ENCODE measurements around the gene DGKG.

DNA sequence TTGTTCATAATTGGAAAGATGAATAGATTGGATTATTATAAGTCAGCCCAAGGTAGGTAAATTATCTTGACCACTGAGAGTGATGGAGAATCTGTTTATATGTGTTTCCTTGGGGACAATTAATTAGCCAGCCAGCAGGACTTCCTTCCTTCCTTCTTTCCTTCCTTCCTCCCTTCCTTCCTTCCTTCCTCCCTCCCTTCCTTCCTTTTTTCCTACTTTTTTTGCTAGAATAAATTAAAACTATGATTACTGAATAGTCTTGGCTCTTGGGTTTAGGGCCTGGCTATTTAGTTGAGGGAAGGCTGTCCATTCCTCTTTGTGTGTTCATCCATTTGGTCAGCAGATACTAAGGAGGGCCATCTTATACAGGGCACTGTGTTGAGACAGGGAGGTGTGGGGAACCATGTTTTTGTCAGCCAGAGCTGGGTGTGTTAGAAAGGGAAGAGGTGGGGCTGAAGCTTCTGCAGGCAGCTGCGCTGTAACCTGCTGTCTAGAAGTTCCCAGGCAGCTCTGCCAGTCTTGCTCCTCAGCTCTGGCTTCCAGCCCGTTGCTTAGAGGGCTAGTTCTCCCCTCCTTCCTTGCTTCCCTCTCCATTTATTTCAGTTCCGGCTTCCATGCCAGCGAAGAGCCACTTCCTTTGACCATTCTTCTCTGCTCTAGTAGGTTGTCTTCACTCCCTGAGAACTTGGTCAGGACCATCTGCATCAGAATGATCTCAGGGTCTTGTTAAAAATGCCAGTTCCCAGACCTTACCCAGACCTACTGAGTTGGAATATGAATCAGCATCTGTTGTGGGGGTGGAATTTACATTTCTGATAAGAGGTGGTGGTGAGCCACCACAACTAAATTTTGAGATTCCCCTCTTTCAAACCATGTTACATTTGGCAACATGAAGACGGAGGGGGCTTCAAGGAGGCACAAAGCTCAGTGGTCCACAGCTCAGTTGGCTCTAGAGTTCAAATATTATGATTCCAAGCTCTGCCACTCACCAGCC, 113.9 kb downstream of the DGKG start:
- TF ChIP-seq MXI1 (IDR thresholded peaks at IDR 0.05; ENCODE audit: low read depth, low read length) = no peak
- TF ChIP-seq, protein P1, sequence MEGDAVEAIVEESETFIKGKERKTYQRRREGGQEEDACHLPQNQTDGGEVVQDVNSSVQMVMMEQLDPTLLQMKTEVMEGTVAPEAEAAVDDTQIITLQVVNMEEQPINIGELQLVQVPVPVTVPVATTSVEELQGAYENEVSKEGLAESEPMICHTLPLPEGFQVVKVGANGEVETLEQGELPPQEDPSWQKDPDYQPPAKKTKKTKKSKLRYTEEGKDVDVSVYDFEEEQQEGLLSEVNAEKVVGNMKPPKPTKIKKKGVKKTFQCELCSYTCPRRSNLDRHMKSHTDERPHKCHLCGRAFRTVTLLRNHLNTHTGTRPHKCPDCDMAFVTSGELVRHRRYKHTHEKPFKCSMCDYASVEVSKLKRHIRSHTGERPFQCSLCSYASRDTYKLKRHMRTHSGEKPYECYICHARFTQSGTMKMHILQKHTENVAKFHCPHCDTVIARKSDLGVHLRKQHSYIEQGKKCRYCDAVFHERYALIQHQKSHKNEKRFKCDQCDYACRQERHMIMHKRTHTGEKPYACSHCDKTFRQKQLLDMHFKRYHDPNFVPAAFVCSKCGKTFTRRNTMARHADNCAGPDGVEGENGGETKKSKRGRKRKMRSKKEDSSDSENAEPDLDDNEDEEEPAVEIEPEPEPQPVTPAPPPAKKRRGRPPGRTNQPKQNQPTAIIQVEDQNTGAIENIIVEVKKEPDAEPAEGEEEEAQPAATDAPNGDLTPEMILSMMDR (IDR thresholded peaks at IDR 0.05) = no peak
- no peak for TF ChIP-seq TAF1 (IDR thresholded peaks at IDR 0.05; ENCODE audit: borderline replicate concordance, low read depth, low read length)
- TF ChIP-seq MEF2A (IDR thresholded peaks at IDR 0.05; ENCODE audit: borderline replicate concordance, low read depth) = no peak
- no peak for TF ChIP-seq MAX (IDR thresholded peaks at IDR 0.05; ENCODE audit: low read depth)
- TF ChIP-seq YY1 (IDR thresholded peaks at IDR 0.05; ENCODE audit: low read depth) = no peak
